ENCODE data around the gene MYO5A.

Gene MYO5A

DNA sequence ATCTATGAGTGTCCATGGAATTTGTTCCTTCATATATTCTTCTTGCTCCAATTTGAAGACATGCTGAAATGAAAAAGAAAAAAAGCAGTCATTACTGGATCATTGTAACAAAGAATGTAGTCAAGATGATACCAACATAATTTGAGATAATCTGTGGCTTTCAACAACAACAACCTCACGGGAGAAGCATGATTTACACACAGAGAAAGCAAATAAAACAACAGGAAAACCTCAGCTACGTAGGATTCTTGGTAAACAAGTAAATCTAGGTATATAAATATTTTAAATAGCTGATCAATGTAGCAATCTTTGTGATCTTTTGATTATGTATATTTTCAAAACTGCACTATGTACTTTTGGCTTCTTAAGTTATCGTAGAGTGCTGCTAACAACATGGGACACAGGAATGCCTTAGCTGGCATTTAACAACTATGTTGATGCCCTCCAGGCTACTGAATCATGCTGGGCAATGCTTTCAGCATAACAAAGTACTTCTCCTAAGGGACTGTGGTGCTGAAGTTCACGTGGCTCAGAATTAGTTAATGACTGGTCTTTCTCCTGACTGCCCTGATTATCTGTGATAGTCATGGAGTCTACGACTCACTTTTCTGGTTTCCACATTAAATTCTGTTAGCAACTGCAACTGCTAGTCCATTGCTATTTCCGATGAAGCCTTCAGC is 136.5 kb downstream of the MYO5A start:
- Histone ChIP-seq H2AFZ (no peak overlapping the region), H3K4me3 (ENCODE audit: low read depth, low read length) (no peak overlapping the region), H3K27ac (peak overlapping the region; percentile 11), H3K9me3 (ENCODE audit: control insufficient read depth, low read length) (no peaks in the 10 kb centered on the region), H3K36me3 (ENCODE audit: control insufficient read depth, insufficient read depth, low read length) (no peaks in the 10 kb centered on the region), H3K4me2 (ENCODE audit: low read length) (no peak overlapping the region), H3K79me2 (no peaks in the 10 kb centered on the region), H3K4me1 (peaks cover 12% of the 10 kb centered on the region), H3K9ac (no peak overlapping the region), H3K27me3 (ENCODE audit: control insufficient read depth, insufficient read depth, low read length) (no peaks in the 10 kb centered on the region)
- TF ChIP-seq, protein P1, sequence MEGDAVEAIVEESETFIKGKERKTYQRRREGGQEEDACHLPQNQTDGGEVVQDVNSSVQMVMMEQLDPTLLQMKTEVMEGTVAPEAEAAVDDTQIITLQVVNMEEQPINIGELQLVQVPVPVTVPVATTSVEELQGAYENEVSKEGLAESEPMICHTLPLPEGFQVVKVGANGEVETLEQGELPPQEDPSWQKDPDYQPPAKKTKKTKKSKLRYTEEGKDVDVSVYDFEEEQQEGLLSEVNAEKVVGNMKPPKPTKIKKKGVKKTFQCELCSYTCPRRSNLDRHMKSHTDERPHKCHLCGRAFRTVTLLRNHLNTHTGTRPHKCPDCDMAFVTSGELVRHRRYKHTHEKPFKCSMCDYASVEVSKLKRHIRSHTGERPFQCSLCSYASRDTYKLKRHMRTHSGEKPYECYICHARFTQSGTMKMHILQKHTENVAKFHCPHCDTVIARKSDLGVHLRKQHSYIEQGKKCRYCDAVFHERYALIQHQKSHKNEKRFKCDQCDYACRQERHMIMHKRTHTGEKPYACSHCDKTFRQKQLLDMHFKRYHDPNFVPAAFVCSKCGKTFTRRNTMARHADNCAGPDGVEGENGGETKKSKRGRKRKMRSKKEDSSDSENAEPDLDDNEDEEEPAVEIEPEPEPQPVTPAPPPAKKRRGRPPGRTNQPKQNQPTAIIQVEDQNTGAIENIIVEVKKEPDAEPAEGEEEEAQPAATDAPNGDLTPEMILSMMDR (IDR thresholded peaks at IDR 0.05), result no peak

DNA sequence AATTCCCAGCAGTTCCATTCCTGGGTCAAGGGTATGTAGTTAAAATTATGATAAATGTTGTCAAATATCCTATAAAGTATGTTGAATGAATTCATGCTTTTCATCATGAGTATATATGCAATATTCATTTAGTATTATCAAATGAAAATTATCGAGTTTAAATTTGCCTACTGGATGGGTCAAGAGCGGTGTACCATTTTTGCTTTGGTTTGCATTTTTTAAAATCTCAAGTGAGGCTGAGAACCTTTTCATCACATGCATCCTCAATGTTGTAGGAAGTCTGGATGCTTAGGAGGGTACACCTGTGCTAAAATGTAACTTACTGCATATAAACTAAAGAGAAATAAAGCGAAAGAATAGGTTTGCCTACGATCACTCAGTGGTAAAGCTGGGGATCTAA is 137.6 kb downstream of the MYO5A start:
- Histone ChIP-seq H3K36me3 (ENCODE audit: control insufficient read depth, insufficient read depth, low read length) (no peaks in the 10 kb centered on the region), H3K27ac (no peak overlapping the region), H3K4me1 (peaks cover 12% of the 10 kb centered on the region), H3K9me3 (ENCODE audit: control insufficient read depth, low read length) (no peaks in the 10 kb centered on the region), H3K79me2 (no peaks in the 10 kb centered on the region), H2AFZ (no peak overlapping the region), H3K4me3 (ENCODE audit: low read depth, low read length) (no peak overlapping the region), H3K4me2 (ENCODE audit: low read length) (no peak overlapping the region), H3K27me3 (ENCODE audit: control insufficient read depth, insufficient read depth, low read length) (no peaks in the 10 kb centered on the region), H3K9ac (no peak overlapping the region)
- TF ChIP-seq, protein P1 (IDR thresholded peaks at IDR 0.05), result no peak

DNA sequence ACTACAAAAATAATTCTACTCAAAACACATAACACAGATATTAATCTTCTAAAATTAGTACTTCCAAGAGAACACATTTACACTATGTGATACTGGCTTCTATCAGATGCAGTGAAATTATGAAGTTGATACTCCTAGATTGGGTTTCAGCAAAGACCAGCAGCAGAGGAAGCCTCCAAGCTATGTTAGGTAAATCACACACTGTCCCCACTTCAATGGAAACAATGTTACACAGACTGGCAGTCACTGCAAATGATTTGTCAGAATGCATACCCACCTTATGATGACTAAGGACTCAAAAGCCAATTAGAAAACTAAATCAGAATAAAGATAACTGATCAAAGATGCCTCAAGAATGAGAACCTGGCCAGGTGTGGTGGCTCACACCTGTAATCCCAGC is 143.0 kb downstream of the MYO5A start:
- no peak overlapping the region for H3K4me3 ChIP-seq (ENCODE audit: low read depth, low read length)
- TF ChIP-seq, protein P1 (IDR thresholded peaks at IDR 0.05), result no peak
- H3K36me3 ChIP-seq (ENCODE audit: control insufficient read depth, insufficient read depth, low read length), result no peaks in the 10 kb centered on the region
- H3K4me2 ChIP-seq (ENCODE audit: low read length), result no peak overlapping the region
- no peaks in the 10 kb centered on the region for H3K79me2 ChIP-seq
- no peaks in the 10 kb centered on the region for H3K9me3 ChIP-seq (ENCODE audit: control insufficient read depth, low read length)
- H3K9ac ChIP-seq, result no peak overlapping the region
- H3K27ac ChIP-seq, result peak overlapping the region; percentile 24
- H3K27me3 ChIP-seq (ENCODE audit: control insufficient read depth, insufficient read depth, low read length), result no peaks in the 10 kb centered on the region
- peaks cover 11% of the 10 kb centered on the region for H3K4me1 ChIP-seq
- no peak overlapping the region for H2AFZ ChIP-seq

DNA sequence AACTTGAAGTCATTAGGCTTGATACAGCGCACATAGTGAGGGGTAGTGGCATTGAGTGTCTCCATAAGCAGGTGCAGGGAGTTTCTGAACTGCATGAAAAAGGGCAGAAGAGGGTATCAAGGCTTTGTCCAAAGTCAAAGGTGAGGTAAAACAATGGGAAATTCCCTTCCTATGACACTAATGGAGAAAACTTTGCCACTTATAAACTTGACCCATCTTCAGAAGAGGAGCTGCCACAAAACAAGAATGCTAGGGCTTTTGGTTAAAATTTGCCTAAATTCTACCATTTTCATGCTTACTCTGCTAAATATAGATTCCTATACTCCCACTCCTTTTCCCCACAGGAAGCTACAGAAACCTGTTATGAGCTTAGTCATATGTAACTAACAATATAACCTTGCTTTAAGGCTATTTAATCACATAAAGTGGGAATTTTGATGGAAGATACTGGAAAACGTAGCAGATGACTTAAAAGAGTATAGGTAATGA is 145.5 kb downstream of the MYO5A start:
- peaks cover 8% of the 10 kb centered on the region for H3K4me1 ChIP-seq
- TF ChIP-seq, protein P1 (IDR thresholded peaks at IDR 0.05), result no peak
- no peaks in the 10 kb centered on the region for H3K9me3 ChIP-seq (ENCODE audit: control insufficient read depth, low read length)
- H3K27ac ChIP-seq, result no peak overlapping the region
- H3K36me3 ChIP-seq (ENCODE audit: control insufficient read depth, insufficient read depth, low read length), result no peaks in the 10 kb centered on the region
- no peaks in the 10 kb centered on the region for H3K79me2 ChIP-seq
- no peak overlapping the region for H3K4me3 ChIP-seq (ENCODE audit: low read depth, low read length)
- H3K27me3 ChIP-seq (ENCODE audit: control insufficient read depth, insufficient read depth, low read length), result no peaks in the 10 kb centered on the region
- H2AFZ ChIP-seq, result no peak overlapping the region
- no peak overlapping the region for H3K4me2 ChIP-seq (ENCODE audit: low read length)
- no peak overlapping the region for H3K9ac ChIP-seq

DNA sequence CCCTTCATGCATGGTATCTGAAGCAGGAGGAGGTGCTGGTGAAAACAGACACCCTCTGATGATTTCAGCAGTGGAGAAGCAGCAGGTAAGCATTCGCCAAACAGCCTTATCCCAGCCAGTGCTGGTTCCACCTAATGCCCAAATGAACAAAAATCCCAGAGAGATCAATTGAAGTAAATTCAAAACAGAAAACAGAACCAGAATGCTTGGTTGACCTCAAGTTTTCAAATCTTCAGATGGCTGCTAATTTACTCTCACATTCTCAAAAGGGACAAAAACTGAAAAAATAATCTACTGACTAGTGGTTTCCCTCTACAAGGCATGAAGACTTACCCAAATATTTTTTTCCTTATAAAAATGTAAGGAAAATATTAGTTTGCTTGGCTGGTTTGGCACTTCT is 146.0 kb downstream of the MYO5A start:
- H3K79me2 ChIP-seq, result no peaks in the 10 kb centered on the region
- TF ChIP-seq, protein P1 (IDR thresholded peaks at IDR 0.05), result no peak
- H3K4me1 ChIP-seq, result peaks cover 5% of the 10 kb centered on the region
- no peaks in the 10 kb centered on the region for H3K36me3 ChIP-seq (ENCODE audit: control insufficient read depth, insufficient read depth, low read length)
- no peaks in the 10 kb centered on the region for H3K27me3 ChIP-seq (ENCODE audit: control insufficient read depth, insufficient read depth, low read length)
- H3K4me2 ChIP-seq (ENCODE audit: low read length), result no peak overlapping the region
- H2AFZ ChIP-seq, result no peak overlapping the region
- H3K27ac ChIP-seq, result no peak overlapping the region
- no peak overlapping the region for H3K4me3 ChIP-seq (ENCODE audit: low read depth, low read length)
- no peaks in the 10 kb centered on the region for H3K9me3 ChIP-seq (ENCODE audit: control insufficient read depth, low read length)
- no peak overlapping the region for H3K9ac ChIP-seq

Measured in parathyroid adenoma (tissue), 2 donors.